Measurements from ENCODE around the gene RNU6-9. TPM values are rescaled to one million over a fixed set of nuclear protein-coding genes. Genes with fewer than 3 reads are reported as not detected.
A peak's percentile ranks its signal among the peaks of the same experiment; 100 is the strongest.
"Not testable (repeated sequence)": the region's sequence is repeated elsewhere in the genome, so short reads cannot be mapped to it uniquely, and the experiment has no call there.

RNU6-9 gene
- total RNA-seq, 3 donors from 2014 or later = not detected

DNA sequence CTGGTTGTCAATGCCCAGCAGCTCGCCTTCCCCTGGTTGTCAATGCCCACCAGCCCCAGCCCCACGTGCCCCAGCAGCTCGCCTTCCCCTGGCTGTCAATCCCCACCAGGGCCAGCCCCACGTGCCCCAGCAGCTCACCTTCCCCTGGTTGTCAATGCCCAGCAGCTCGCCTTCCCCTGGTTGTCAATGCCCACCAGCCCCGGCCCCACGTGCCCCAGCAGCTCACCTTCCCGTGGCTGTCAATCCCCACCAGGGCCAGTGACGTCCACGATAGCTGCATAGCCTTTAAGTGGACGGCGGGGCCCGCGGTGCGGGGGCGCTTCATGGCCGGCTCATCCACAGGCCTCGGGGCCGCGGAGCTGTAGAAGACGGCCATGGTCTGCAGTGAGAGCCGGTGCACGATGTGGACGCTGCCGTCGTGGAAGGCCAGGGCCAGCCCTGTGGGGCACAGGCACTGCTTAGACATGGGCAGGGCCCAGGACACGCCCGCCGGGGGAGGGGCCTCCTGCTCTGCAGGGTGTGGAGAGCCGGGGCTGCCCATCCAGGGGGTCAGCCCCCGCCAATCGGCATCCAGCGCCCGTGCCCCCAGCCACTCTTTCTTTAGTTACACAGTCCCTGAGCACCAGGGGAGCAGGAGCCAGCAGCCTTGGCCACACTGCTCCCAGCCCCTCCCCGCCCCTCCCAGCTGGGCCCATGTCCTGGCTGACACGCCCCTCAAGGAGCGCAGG lies 13.4 kb upstream of the RNU6-9 start:
- no peaks in the 10 kb centered on the region for H3K27me3 Mint-ChIP-seq (ENCODE audit: low read depth)
- no peak for ATAC-seq
- H3K9me3 Mint-ChIP-seq = no peaks in the 10 kb centered on the region
- no peak for DNase-seq
- H3K4me1 Mint-ChIP-seq (ENCODE audit: low read depth) = no peaks in the 10 kb centered on the region
- H3K4me3 Mint-ChIP-seq = no peak overlapping the region
- H3K36me3 Mint-ChIP-seq (ENCODE audit: insufficient read depth) = no peaks in the 10 kb centered on the region

- Mint-ChIP-seq H3K4me3 (no peak overlapping the region), H3K9me3 (no peaks in the 10 kb centered on the region), H3K36me3 (ENCODE audit: insufficient read depth) (no peaks in the 10 kb centered on the region), H3K4me1 (ENCODE audit: low read depth) (no peaks in the 10 kb centered on the region), H3K27me3 (ENCODE audit: low read depth) (no peaks in the 10 kb centered on the region)
- DNase-seq (no peak), ATAC-seq (no peak)
These were observed 11.8 kb upstream of the RNU6-9 start for GRCh38 chr19:881385-882071.

DNA sequence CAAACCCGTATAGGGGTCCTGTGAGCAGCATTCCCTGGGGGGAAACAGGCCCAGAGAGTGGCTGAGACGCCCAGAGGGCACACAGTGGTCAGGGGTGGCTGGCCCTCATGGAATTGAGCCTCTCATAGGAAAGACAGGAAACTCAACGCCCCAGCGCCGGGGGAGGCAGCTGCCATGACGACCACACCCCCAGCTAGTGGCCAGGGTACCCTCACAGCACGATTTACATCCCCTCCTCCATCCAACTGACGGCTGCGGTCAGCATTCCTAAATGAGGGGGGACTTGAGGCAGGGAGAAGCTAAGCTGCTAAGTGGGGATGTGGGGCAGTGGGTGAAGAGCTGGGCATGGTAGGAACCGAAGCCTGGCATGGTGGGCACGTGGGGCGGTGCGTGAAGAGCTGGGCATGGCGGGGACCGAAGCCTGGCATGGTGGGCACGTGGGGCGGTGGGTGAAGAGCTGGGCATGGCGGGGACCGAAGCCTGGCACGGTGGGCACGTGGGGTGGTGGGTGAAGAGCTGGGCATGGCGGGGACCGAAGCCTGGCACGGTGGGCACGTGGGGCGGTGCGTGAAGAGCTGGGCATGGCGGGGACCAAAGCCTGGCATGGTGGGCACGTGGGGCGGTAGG lies 10.3 kb upstream of the RNU6-9 start:
- H3K27me3 Mint-ChIP-seq (ENCODE audit: low read depth) = no peaks in the 10 kb centered on the region
- H3K36me3 Mint-ChIP-seq (ENCODE audit: insufficient read depth) = no peaks in the 10 kb centered on the region
- ATAC-seq = no peak
- H3K9me3 Mint-ChIP-seq = no peaks in the 10 kb centered on the region
- peaks cover 8% of the 10 kb centered on the region for H3K4me1 Mint-ChIP-seq (ENCODE audit: low read depth)
- no peak for DNase-seq
- no peak overlapping the region for H3K4me3 Mint-ChIP-seq

DNA sequence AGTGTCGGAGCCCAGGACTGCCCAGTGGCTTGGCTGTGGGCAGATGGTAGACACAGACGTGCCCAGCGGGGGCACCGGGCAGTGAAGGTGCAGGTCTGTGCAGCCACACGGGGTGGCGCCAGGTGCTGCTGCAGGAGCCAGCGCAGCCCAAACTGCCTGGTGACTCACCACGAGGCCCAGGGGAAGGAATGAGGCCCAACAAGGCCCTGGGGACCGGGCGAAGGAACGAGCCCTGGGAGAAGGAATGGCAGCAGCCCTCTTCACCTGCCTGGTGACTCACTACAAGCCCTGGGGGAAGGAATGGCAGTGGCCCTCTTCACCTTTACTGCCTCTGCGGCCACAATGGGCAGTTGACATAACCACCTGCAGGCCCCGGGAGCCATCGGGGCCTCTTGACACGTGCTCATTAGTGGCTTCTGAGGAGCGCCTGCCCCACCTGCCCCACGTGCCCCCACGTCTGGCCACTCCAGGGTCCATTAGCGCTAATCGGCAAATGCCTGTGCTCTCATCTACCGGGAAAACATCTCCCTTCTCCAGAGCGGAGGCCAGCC lies 9.5 kb upstream of the RNU6-9 start:
- ATAC-seq (no peak), DNase-seq (no peak)
- no peaks in the 10 kb centered on the region for H3K27me3 Mint-ChIP-seq (ENCODE audit: low read depth)
- no peaks in the 10 kb centered on the region for H3K36me3 Mint-ChIP-seq (ENCODE audit: insufficient read depth)
- H3K4me3 Mint-ChIP-seq = no peak overlapping the region
- H3K4me1 Mint-ChIP-seq (ENCODE audit: low read depth) = peaks cover 11% of the 10 kb centered on the region
- H3K9me3 Mint-ChIP-seq = no peaks in the 10 kb centered on the region

DNA sequence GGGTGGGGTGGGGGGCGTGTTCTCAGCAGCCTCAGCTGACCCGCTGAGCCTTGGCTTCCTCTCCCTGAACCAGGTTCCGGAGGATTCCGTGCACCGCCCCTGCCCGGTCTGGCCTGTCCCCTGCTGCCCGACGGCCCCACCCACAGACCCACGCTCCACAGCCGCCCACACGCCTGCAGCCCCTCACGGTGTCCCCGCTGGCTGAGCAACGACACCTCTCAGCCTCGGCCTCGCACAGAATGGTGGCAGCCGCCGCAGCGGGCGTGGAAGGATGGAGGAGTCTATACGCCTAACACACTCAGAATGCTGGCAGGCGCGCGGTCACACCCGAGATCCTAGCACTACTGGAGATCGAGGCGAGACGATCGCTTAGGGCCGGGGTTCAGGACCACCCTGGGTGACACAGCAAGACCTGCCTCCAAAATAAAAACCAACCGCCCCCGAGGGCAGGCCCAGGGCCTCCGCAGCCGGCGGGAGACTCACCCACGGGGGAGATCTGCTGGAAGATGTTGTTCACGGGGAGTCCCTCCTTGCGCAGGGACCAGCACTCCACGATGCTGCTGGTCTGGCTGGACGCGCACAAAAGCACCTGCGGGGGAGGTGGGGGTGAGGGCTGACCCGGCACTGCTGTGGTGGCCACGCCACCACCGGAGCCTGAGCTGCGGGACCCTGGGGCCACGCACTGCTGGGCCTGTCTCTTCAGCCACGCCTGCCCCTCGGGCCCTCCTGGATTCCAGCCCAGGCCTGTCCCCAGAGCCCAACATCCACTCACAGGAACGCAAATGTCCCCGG lies 8.7 kb upstream of the RNU6-9 start:
- Mint-ChIP-seq H3K4me1 (ENCODE audit: low read depth) (peaks cover 11% of the 10 kb centered on the region), H3K36me3 (ENCODE audit: insufficient read depth) (no peaks in the 10 kb centered on the region), H3K27me3 (ENCODE audit: low read depth) (no peaks in the 10 kb centered on the region), H3K4me3 (no peak overlapping the region), H3K9me3 (no peaks in the 10 kb centered on the region)
- no peak for DNase-seq
- no peak for ATAC-seq

DNA sequence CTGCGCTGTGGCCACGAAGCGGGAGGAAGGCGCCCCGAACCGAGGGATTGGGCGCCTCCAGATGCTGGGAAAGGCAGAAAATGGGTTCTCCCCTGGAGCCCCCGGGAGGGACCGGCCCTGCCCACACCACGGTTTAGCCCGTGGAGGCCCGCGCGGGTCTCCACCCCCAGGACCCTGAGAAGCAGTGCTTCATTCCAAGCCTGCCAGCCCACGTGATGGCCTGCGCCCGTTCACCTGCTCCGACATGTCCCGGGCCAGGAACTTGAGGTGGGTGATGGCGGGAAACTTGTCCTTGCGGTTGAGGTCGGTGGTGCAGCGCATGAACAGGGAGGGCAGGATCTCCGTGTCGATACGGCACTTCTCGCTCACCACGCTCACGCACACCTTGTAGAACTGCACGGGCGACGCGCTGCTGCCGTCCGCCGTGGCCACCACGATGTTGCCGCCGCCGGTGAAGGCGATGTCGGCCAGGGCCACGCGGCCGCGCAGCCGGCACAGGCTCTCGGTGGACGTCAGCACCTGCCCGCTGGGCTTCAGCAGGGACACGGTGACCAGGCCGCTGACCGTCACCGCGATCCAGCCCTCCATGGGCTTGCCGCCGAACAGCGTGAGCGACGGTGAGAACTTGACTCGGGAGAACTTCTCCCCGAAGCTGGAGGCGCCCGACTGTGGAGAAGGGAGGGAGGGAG lies 7.6 kb upstream of the RNU6-9 start:
- Mint-ChIP-seq H3K36me3 (ENCODE audit: insufficient read depth) (no peaks in the 10 kb centered on the region), H3K4me1 (ENCODE audit: low read depth) (peaks cover 14% of the 10 kb centered on the region), H3K9me3 (no peaks in the 10 kb centered on the region), H3K4me3 (no peak overlapping the region), H3K27me3 (ENCODE audit: low read depth) (no peaks in the 10 kb centered on the region)
- no peak for ATAC-seq
- DNase-seq = no peak

DNA sequence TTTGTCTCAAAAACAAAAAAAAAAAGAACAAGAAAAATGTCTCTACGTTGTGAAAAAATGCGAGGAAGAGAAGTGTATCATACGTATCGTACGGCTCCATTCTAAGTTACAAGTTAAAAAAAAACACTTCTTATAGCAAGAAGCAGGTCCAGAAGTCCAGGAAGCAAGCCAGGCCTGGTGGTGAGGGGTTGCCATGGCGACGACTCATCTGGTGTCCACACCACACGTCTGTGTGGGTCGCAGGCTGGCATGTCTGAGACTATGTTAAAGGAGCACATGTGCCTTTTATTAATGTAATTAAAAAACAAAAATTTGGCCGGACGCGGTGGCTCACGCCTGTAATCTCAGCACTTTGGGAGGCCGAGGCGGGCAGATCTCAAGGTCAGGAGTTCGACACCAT lies 6.2 kb upstream of the RNU6-9 start:
- no peak for ATAC-seq
- H3K9me3 Mint-ChIP-seq = no peaks in the 10 kb centered on the region
- H3K36me3 Mint-ChIP-seq (ENCODE audit: insufficient read depth) = no peaks in the 10 kb centered on the region
- peaks cover 20% of the 10 kb centered on the region for H3K4me1 Mint-ChIP-seq (ENCODE audit: low read depth)
- H3K27me3 Mint-ChIP-seq (ENCODE audit: low read depth) = no peaks in the 10 kb centered on the region
- DNase-seq = no peak
- no peak overlapping the region for H3K4me3 Mint-ChIP-seq

GRCh38 chr19:887599-887998 lies 5.7 kb upstream of the RNU6-9 start:
- no peak overlapping the region for H3K4me3 Mint-ChIP-seq
- ATAC-seq (no peak), DNase-seq (no peak)
- H3K4me1 Mint-ChIP-seq (ENCODE audit: low read depth) = peaks cover 21% of the 10 kb centered on the region
- H3K9me3 Mint-ChIP-seq = no peaks in the 10 kb centered on the region
- no peaks in the 10 kb centered on the region for H3K36me3 Mint-ChIP-seq (ENCODE audit: insufficient read depth)
- H3K27me3 Mint-ChIP-seq (ENCODE audit: low read depth) = no peaks in the 10 kb centered on the region

- H3K4me3 Mint-ChIP-seq = peak overlapping the region; percentile 20
- peak in 1 of 2 donors; percentile 9 for ATAC-seq
- H3K36me3 Mint-ChIP-seq (ENCODE audit: insufficient read depth) = no peaks in the 10 kb centered on the region
These were observed 4.5 kb upstream of the RNU6-9 start for GRCh38 chr19:888581-889385.

GRCh38 chr19:889662-890295 lies 3.5 kb upstream of the RNU6-9 start:
- Mint-ChIP-seq H3K9me3 (no peaks in the 10 kb centered on the region), H3K36me3 (ENCODE audit: insufficient read depth) (no peaks in the 10 kb centered on the region), H3K4me1 (ENCODE audit: low read depth) (peaks cover 30% of the 10 kb centered on the region), H3K4me3 (no peak overlapping the region), H3K27me3 (ENCODE audit: low read depth) (no peaks in the 10 kb centered on the region)
- ATAC-seq (no peak), DNase-seq (no peak)

More at GRCh38 chr19:888581-889385, 4.5 kb upstream of the RNU6-9 start:
- H3K4me1 Mint-ChIP-seq (ENCODE audit: low read depth) = peaks cover 27% of the 10 kb centered on the region
- no peaks in the 10 kb centered on the region for H3K27me3 Mint-ChIP-seq (ENCODE audit: low read depth)
- DNase-seq = peak; percentile 29
- H3K9me3 Mint-ChIP-seq = no peaks in the 10 kb centered on the region

- Mint-ChIP-seq H3K36me3 (ENCODE audit: insufficient read depth) (no peaks in the 10 kb centered on the region), H3K9me3 (no peaks in the 10 kb centered on the region), H3K4me3 (peak overlapping the region; percentile 64), H3K4me1 (ENCODE audit: low read depth) (peaks cover 30% of the 10 kb centered on the region), H3K27me3 (ENCODE audit: low read depth) (no peaks in the 10 kb centered on the region)
- ATAC-seq (no peak), DNase-seq (no peak)
These were observed 2.5 kb upstream of the RNU6-9 start for GRCh38 chr19:890831-891230.

- peaks cover 30% of the 10 kb centered on the region for H3K4me1 Mint-ChIP-seq (ENCODE audit: low read depth)
- H3K9me3 Mint-ChIP-seq; DNase-seq; H3K27me3 Mint-ChIP-seq (ENCODE audit: low read depth); H3K36me3 Mint-ChIP-seq (ENCODE audit: insufficient read depth); ATAC-seq: not testable (repeated sequence)
- H3K4me3 Mint-ChIP-seq = peak overlapping the region; percentile 84
These were observed 1.7 kb upstream of the RNU6-9 start for GRCh38 chr19:891421-892200.
